H1 (cell line): ENCODE measurements around the gene OTUB1. TPM values are rescaled to one million over a fixed set of nuclear protein-coding genes. Genes with fewer than 3 reads are reported as not detected.

ENCODE experiments used
- RXRA ChIP-seq: IDR thresholded peaks from 2 replicates; pipeline ENCODE4 v1.6.1; 2011; ENCODE audit warnings: low read depth, mild to moderate bottlenecking, low read length, moderate library complexity; ENCODE audit not compliant: insufficient read depth
- USF2 ChIP-seq: IDR thresholded peaks from 2 replicates; pipeline ENCODE4 v1.6.1; 2011; ENCODE audit warnings: low read length, improper control_type of control experiment
- polyA plus RNA-seq, 7 experiments: library from polyadenylated mRNA; depleted of rRNA in 3 of 7; stranded (reverse) in 5 of 7; unstranded in 2 of 7; fragments of >200 nt in 5 of 7; fragments of 200-250 nt in 2 of 7; gene quantifications; 1 replicate in 5 of 7; 2 replicates in 1 of 7; 4 replicates in 1 of 7; pipeline versions ENCODE4 v1.2.1 to v1.2.3, GENCODE V29; 2011 to 2013; ENCODE audit warnings: missing spikeins in 2 of 7, mixed read lengths in 2 of 7
- total RNA-seq: library from RNA; stranded (reverse); fragmentation: NEBNext Ultra II Directional; extraction: Animal tissue kit (Norgen Biotek cat#: 25700); gene quantifications from 2 replicates; pipeline ENCODE4 v1.2.1, GENCODE V29; 2021

Gene OTUB1
- total and polyA plus RNA-seq, 2 of the 8 experiments (the other 6 are each of a cell fraction or from before 2014, with no cell fraction given), result 110 to 274 TPM

GRCh38 chr11:64038500-64038899 lies 52.3 kb downstream of the OTUB1 start (continued):
- TF ChIP-seq USF2 (no peak), RXRA (no peak)
